Hepatocyte (in vitro differentiated cells): ENCODE results near the gene TRIM59. TPM values are rescaled to one million over a fixed set of nuclear protein-coding genes. Genes with fewer than 3 reads are reported as not detected.

ENCODE experiments used
- DNase-seq: peaks from one replicate; pipeline ENCODE4 v3.0.0-alpha.2; 2016; ENCODE audit warnings: low spot score
- H2AFZ ChIP-seq: fragments of 200-600 bp; sonication (generic); 2 replicates; pipeline ENCODE4 v1.6.0; 2016; ENCODE audit warnings: antibody characterized with exemption, mild to moderate bottlenecking
- H3K27ac ChIP-seq: fragments of 200-600 bp; sonication (generic); 2 replicates; pipeline ENCODE4 v1.5.1; 2016; ENCODE audit warnings: mild to moderate bottlenecking
- H3K27me3 ChIP-seq: fragments of 200-600 bp; sonication (generic); 2 replicates; pipeline ENCODE4 v1.6.1; 2016
- H3K36me3 ChIP-seq: fragments of 200-600 bp; sonication (generic); replicated peaks from 2 replicates; pipeline ENCODE4 v1.5.1; 2016; ENCODE audit warnings: low read depth; ENCODE audit not compliant: insufficient read depth
- H3K4me1 ChIP-seq: fragments of 200-600 bp; sonication (generic); 2 replicates; pipeline ENCODE4 v1.5.1; 2016; ENCODE audit warnings: mild to moderate bottlenecking, moderate library complexity; ENCODE audit not compliant: insufficient read depth
- H3K4me2 ChIP-seq: fragments of 200-600 bp; sonication (generic); 2 replicates; pipeline ENCODE4 v1.6.0; 2016
- H3K4me3 ChIP-seq: fragments of 200-600 bp; sonication (generic); 2 replicates; pipeline ENCODE4 v1.5.1; 2016; ENCODE audit warnings: mild to moderate bottlenecking
- H3K79me2 ChIP-seq: fragments of 200-600 bp; sonication (generic); 2 replicates; pipeline ENCODE4 v1.6.0; 2017; ENCODE audit warnings: mild to moderate bottlenecking
- H3K9me2 ChIP-seq: fragments of 200-600 bp; sonication (generic); replicated peaks from 2 replicates; pipeline ENCODE4 v1.6.0; 2017; ENCODE audit warnings: mild to moderate bottlenecking; ENCODE audit not compliant: insufficient read depth
- H3K9me3 ChIP-seq: fragments of 200-600 bp; sonication (generic); 2 replicates; pipeline ENCODE4 v1.5.1; 2016; ENCODE audit warnings: low read depth, mild to moderate bottlenecking
- H4K20me1 ChIP-seq: fragments of 200-600 bp; sonication (generic); 2 replicates; pipeline ENCODE4 v1.6.0; 2016; ENCODE audit warnings: mild to moderate bottlenecking; ENCODE audit not compliant: insufficient read depth, poor library complexity, severe bottlenecking
- EZH2 ChIP-seq: fragments of 200-600 bp; sonication (generic); IDR thresholded peaks from 2 replicates; pipeline ENCODE4 v1.6.1; 2016; ENCODE audit warnings: antibody characterized with exemption, mild to moderate bottlenecking, borderline replicate concordance
- EZH2phosphoT487 ChIP-seq: fragments of 200-600 bp; sonication (generic); IDR thresholded peaks from one replicate; pipeline ENCODE4 v1.6.1; 2018; ENCODE audit warnings: antibody characterized with exemption, mild to moderate bottlenecking, low read depth, moderate library complexity; ENCODE audit not compliant: unreplicated experiment, severe bottlenecking
- WGBS: methylation state at CpG from one replicate; pipeline ENCODE4 v1.1.6; 2016; ENCODE audit warnings: low lambda C conversion rate; ENCODE audit errors: missing lambda C conversion rate; 5-methylcytosine and 5-hydroxymethylcytosine counted together
- polyA plus RNA-seq: library from polyadenylated mRNA; unstranded; fragments of >200 nt; fragmentation: Nextera tagmentation; extraction: Ambion mirVana; gene quantifications from 2 replicates; pipeline ENCODE4 v1.2.1, GENCODE V29; 2016
- total RNA-seq: library from RNA; depleted of rRNA; stranded (reverse); fragments of >200 nt; gene quantifications from 2 replicates; pipeline ENCODE4 v1.2.3, GENCODE V29; 2014
- TF ChIP-seq, protein P1 (sequence below): fragments of 200-600 bp; sonication (generic); IDR thresholded peaks from 2 replicates; pipeline ENCODE4 v1.5.1; 2016; ENCODE audit warnings: antibody characterized with exemption, mild to moderate bottlenecking; ENCODE audit not compliant: poor library complexity

Gene TRIM59
- total and polyA plus RNA-seq, 2 experiments from 2014 or later: 6.4 to 14.0 TPM

DNA sequence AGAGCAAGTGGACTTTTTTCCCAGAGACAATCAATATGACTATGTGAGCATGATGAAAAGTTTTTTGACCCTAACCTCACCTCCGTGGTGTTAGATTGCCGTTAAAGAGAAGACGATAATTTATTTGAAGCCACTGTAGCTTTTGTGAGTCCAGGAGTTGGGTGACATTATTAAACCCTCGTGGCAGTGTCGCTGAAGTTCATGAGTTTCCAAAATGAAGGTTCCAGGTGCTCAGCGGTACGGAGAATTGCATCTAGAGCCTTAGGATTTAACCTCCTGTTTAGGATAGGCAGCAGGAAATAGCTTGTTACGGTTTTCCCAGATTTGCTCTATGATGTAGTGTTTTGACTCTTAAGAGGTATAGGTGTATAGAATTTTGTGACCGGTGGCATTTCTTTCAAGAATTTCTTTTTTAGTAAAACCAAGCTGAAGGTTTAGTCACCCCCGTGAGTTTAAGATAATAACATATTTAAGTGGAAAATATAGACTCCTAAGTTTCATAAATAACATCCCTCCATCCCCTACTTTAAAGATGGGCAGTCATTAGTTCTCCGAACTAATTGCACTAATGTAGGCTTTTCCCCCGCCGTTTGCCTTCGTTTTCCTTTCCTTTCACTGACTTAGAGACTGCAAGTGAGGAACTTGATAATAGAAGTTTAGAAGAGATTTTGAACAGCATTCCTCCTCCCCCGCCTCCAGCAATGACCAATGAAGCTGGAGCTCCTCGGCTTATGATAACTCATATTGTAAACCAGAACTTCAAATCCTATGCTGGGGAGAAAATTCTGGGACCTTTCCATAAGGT, 48.1 kb downstream of the TRIM59 start:
- Histone ChIP-seq H3K36me3 (no peaks in the 10 kb centered on the region), H3K27me3 (no peaks in the 10 kb centered on the region), H3K9me3 (no peaks in the 10 kb centered on the region), H3K27ac (peak overlapping the region; percentile 23), H3K4me1 (peaks cover 6% of the 10 kb centered on the region), H2AFZ (peak overlapping the region; percentile 18), H3K4me3 (peak overlapping the region; percentile 72), H3K9me2 (no peaks in the 10 kb centered on the region), H3K4me2 (peak overlapping the region; percentile 85), H4K20me1 (no peaks in the 10 kb centered on the region), H3K79me2 (peaks cover 85% of the 10 kb centered on the region)
- TF ChIP-seq EZH2phosphoT487: no peak
- DNase-seq: peak; percentile 56
- 5% methylated on average over 16 of the region's 16 CpGs for WGBS

DNA sequence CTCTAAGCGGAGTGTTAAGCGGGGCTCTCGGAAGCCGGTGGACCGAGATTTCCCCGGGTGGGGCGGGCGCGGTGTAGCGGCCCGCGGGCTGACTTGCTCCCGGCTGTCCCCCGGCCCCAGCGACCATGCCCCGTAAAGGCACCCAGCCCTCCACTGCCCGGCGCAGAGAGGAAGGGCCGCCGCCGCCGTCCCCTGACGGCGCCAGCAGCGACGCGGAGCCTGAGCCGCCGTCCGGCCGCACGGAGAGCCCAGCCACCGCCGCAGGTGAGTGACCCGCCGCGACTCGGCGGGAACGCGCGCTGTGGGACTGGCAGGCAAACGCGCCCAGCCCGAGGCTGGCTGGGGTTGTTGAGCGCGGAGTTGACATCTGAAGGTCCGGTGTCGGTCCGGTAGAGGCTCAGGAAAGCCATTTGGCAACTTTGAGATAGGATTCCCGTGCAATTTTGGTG, 48.9 kb downstream of the TRIM59 start:
- Histone ChIP-seq H4K20me1 (no peaks in the 10 kb centered on the region), H3K9me2 (no peaks in the 10 kb centered on the region), H2AFZ (peak overlapping the region; percentile 32), H3K9me3 (no peaks in the 10 kb centered on the region), H3K27ac (peak overlapping the region; percentile 75), H3K4me1 (peaks cover 6% of the 10 kb centered on the region), H3K4me3 (peak overlapping the region; percentile 72), H3K79me2 (peaks cover 82% of the 10 kb centered on the region), H3K36me3 (no peaks in the 10 kb centered on the region), H3K4me2 (peak overlapping the region; percentile 85), H3K27me3 (no peaks in the 10 kb centered on the region)
- 1% methylated on average over 40 of the region's 51 CpGs for WGBS
- peak; percentile 55 for DNase-seq
- TF ChIP-seq EZH2phosphoT487: no peak
- TF ChIP-seq, protein P1, sequence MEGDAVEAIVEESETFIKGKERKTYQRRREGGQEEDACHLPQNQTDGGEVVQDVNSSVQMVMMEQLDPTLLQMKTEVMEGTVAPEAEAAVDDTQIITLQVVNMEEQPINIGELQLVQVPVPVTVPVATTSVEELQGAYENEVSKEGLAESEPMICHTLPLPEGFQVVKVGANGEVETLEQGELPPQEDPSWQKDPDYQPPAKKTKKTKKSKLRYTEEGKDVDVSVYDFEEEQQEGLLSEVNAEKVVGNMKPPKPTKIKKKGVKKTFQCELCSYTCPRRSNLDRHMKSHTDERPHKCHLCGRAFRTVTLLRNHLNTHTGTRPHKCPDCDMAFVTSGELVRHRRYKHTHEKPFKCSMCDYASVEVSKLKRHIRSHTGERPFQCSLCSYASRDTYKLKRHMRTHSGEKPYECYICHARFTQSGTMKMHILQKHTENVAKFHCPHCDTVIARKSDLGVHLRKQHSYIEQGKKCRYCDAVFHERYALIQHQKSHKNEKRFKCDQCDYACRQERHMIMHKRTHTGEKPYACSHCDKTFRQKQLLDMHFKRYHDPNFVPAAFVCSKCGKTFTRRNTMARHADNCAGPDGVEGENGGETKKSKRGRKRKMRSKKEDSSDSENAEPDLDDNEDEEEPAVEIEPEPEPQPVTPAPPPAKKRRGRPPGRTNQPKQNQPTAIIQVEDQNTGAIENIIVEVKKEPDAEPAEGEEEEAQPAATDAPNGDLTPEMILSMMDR: no peak
- TF ChIP-seq EZH2: no peak

DNA sequence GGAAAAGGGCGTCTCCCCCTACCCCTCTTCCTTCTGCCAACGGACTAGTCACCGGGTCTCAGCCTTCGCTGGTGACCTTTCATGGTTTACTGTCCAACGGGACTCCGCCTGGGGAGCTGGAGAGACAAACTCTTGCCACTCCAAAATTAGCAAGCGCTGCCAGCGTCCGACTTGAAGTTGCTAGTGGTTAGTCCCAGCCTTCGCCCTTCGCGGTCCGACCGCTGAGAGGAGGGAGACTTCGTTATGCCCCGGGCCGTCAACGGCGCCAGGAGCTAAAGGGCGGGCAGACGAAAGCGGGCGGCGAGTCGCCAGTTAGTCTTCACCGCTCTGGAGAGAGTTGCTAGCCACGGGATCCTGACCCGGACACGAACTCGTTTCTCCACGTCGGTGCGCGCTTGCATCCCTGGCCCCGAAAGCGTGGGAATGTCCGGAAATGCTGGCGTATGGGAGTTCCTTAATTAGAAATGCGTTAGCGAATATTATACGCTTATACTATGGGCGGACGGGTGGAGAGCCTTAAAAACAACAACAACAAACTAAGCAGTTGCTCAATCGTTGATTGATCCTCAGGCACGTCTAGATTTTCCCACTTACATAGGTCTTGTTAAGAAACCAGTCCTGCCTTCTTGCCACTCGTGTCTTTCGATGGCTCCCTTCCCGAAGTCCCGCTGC, 49.4 kb downstream of the TRIM59 start:
- peak overlapping the region; percentile 72 for H3K4me3 ChIP-seq
- H3K4me1 ChIP-seq: peaks cover 6% of the 10 kb centered on the region
- H3K9me3 ChIP-seq: no peaks in the 10 kb centered on the region
- no peaks in the 10 kb centered on the region for H3K36me3 ChIP-seq
- H3K4me2 ChIP-seq: peak overlapping the region; percentile 85
- H3K9me2 ChIP-seq: no peaks in the 10 kb centered on the region
- H4K20me1 ChIP-seq: no peaks in the 10 kb centered on the region
- 1% methylated on average over 49 of the region's 49 CpGs for WGBS
- DNase-seq: peak; percentile 54
- no peaks in the 10 kb centered on the region for H3K27me3 ChIP-seq
- H3K79me2 ChIP-seq: peaks cover 77% of the 10 kb centered on the region
- H3K27ac ChIP-seq: peak overlapping the region; percentile 75
- peak overlapping the region; percentile 32 for H2AFZ ChIP-seq
- TF ChIP-seq EZH2 (no peak), EZH2phosphoT487 (no peak)
- TF ChIP-seq, protein P1: no peak
